HCT116 (cell line): Measurements from ENCODE around the gene TMA7B.

ENCODE experiments used
- CBX3 ChIP-seq: IDR thresholded peaks from 2 replicates; pipeline ENCODE4 v1.6.1; 2012; ENCODE audit warnings: low read depth
- EZH2 ChIP-seq: fragments of 200-600 bp; sonication (generic); IDR thresholded peaks from 2 replicates; pipeline ENCODE4 v1.6.1; 2017; ENCODE audit warnings: antibody characterized with exemption, mixed run types
- POLR2A ChIP-seq: IDR thresholded peaks from 2 replicates; pipeline ENCODE4 v1.7.0; 2011; ENCODE audit warnings: borderline replicate concordance; ENCODE audit not compliant: insufficient read depth, insufficient read length; ENCODE audit errors: extremely low read depth
- POLR2AphosphoS5 ChIP-seq: IDR thresholded peaks from 2 replicates; pipeline ENCODE4 v1.6.1; 2011; ENCODE audit warnings: mild to moderate bottlenecking, low read depth, low read length, moderate library complexity
- RAD21 ChIP-seq: IDR thresholded peaks from 2 replicates; pipeline ENCODE4 v1.6.1; 2012; ENCODE audit warnings: low read depth, mild to moderate bottlenecking
- SRF ChIP-seq: IDR thresholded peaks from 2 replicates; pipeline ENCODE4 v1.6.1; 2012; ENCODE audit warnings: low read depth
- TCF7L2 ChIP-seq: IDR thresholded peaks from 2 replicates; pipeline ENCODE4 v1.7.0; 2011; ENCODE audit warnings: borderline replicate concordance, inconsistent platforms; ENCODE audit not compliant: insufficient read depth, insufficient read length; ENCODE audit errors: extremely low read depth
- YY1 ChIP-seq: IDR thresholded peaks from 2 replicates; pipeline ENCODE4 v1.6.1; 2011; ENCODE audit warnings: low read length, low read depth, moderate library complexity, mild to moderate bottlenecking; ENCODE audit not compliant: insufficient replicate concordance; ENCODE audit errors: extremely low read depth
- ZFX ChIP-seq: fragments of 450-650 bp; IDR thresholded peaks from 2 replicates; pipeline ENCODE4 v1.6.1; 2017
- ZNF274 ChIP-seq: fragments of 200-500 bp; sonication (Bioruptor generic); IDR thresholded peaks from 2 replicates; pipeline ENCODE4 v1.6.1; 2014; ENCODE audit warnings: mild to moderate bottlenecking, low read depth, low read length, inconsistent platforms
- TF ChIP-seq, protein P1 (sequence below), 3 experiments: fragments of 200-600 bp in 1 of 3; sonication (generic) in 1 of 3; IDR thresholded peaks in 2 of 3; conservative IDR thresholded peaks in 1 of 3; 2 replicates each; pipeline ENCODE4 v1.5.1; 2012 to 2017; ENCODE audit warnings: low read depth in 2 of 3, low read length in 2 of 3, antibody characterized with exemption in 1 of 3, borderline replicate concordance in 1 of 3, control low read depth in 1 of 3, mild to moderate bottlenecking in 1 of 3, mixed read lengths in 1 of 3, mixed run types in 1 of 3, moderate library complexity in 1 of 3; ENCODE audit not compliant: insufficient read depth in 1 of 3
- TF ChIP-seq, protein P2 (sequence below): IDR thresholded peaks from 2 replicates; pipeline ENCODE4 v1.6.1; 2012
- TF ChIP-seq, protein P3 (sequence below): IDR thresholded peaks from 2 replicates; pipeline ENCODE4 v1.6.1; 2012

DNA sequence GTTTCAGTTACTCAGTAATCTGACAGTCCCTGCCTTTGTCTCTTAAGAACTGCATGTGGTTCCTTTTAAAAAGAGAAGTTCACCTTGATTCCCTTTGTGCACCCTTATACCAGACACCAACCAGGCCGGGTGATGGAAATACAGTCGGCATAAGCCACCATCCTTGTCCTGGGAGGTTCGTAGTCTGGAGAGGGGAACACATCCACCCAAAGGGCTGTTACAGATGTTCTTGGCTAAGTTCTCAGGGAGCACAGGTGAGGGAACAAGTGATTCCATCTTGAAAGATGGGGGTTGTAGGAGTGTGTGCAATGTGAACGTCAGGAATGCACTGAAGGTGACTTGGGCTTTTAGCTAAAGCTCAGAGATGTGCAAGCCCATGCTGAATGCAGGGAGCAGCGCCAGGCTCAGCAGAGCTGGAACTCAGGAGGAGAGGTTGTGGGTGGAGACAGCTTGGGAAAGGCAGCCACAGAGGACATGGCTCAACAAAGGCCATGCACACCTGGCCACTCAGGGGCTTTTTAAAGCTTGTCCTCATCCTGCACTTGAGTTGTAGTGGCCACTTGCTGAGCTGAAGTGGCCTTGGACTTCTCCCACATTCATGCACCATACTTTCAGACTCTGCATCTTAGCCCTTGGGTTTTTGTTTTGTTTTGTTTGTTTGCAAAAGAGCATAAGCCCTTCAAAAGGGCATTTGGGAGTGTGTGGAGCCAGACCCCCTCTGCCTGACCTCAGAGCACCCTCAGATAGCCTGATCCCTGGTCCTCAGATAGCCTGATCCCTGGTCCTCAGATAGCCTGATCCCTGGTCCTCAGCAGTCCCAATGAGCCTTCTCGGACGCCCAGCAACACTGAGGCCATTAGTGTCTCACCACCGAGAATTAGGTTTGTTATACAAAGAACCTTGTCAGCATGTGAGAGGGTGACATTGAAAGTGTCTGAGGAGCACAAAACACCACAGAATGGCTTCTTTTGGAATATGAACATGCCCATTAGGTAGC, 12.7 kb upstream of the TMA7B start:
- TF ChIP-seq, protein P1, sequence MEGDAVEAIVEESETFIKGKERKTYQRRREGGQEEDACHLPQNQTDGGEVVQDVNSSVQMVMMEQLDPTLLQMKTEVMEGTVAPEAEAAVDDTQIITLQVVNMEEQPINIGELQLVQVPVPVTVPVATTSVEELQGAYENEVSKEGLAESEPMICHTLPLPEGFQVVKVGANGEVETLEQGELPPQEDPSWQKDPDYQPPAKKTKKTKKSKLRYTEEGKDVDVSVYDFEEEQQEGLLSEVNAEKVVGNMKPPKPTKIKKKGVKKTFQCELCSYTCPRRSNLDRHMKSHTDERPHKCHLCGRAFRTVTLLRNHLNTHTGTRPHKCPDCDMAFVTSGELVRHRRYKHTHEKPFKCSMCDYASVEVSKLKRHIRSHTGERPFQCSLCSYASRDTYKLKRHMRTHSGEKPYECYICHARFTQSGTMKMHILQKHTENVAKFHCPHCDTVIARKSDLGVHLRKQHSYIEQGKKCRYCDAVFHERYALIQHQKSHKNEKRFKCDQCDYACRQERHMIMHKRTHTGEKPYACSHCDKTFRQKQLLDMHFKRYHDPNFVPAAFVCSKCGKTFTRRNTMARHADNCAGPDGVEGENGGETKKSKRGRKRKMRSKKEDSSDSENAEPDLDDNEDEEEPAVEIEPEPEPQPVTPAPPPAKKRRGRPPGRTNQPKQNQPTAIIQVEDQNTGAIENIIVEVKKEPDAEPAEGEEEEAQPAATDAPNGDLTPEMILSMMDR (IDR thresholded peaks at IDR 0.05 in 2 of 3, conservative IDR thresholded peaks at IDR 0.05 in 1 of 3; ENCODE audit: borderline replicate concordance in 1 of 3, insufficient read depth in 1 of 3, low read depth in 2 of 3, low read length in 2 of 3) = no peak
- TF ChIP-seq TCF7L2 (no peak), CBX3 (no peak), RAD21 (no peak), POLR2AphosphoS5 (no peak), POLR2A (no peak), ZFX (no peak), YY1 (no peak), SRF (no peak), EZH2 (no peak), ZNF274 (no peak)
- TF ChIP-seq, protein P2, sequence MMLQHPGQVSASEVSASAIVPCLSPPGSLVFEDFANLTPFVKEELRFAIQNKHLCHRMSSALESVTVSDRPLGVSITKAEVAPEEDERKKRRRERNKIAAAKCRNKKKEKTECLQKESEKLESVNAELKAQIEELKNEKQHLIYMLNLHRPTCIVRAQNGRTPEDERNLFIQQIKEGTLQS = no peak
- TF ChIP-seq, protein P3, sequence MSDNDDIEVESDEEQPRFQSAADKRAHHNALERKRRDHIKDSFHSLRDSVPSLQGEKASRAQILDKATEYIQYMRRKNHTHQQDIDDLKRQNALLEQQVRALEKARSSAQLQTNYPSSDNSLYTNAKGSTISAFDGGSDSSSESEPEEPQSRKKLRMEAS = no peak
